ENCODE measurements around the gene TMEM200B. TPM values are rescaled to one million over a fixed set of nuclear protein-coding genes. Genes with fewer than 3 reads are reported as not detected.

Gene TMEM200B
- total and polyA plus RNA-seq, 2 donors (not counting 1 experiment from before 2014, with no cell fraction given) = not detected

GRCh38 chr1:29144178-29144577, 20.5 kb upstream of the TMEM200B start:
- TF ChIP-seq CTCF (IDR thresholded peaks at IDR 0.05) (no peak), EZH2 (IDR thresholded peaks at IDR 0.05; ENCODE audit: borderline replicate concordance, insufficient read depth, low read depth, low read length, poor library complexity, severe bottlenecking) (no peak)
- H3K36me3 ChIP-seq (replicated peaks in 1 of 2; ENCODE audit: control extremely low read depth in 1 of 2, control insufficient read depth in 1 of 2, extremely low read depth in 1 of 2, insufficient read depth in 2 of 2, low read length in 1 of 2) = peaks cover 8 to 27% of the 10 kb centered on the region in 2 experiments
- no CpG with 5 or more reads among the region's 2 CpGs for WGBS (ENCODE audit: insufficient coverage)
- DNase-seq (no peak), ATAC-seq (ENCODE audit: low read depth) (no peak)
- intact Hi-C loops (cut with micrococcal nuclease) = no loop called here
- no peaks in the 10 kb centered on the region for H3K27me3 ChIP-seq (replicated peaks in 1 of 4; ENCODE audit: control extremely low read depth in 1 of 4, control insufficient read depth in 3 of 4, insufficient read depth in 4 of 4, low read length in 3 of 4)
- no peak overlapping the region for H3K9ac ChIP-seq (ENCODE audit: low read length)
- Mint-ChIP-seq H3K4me3 (no peak overlapping the region), H3K4me1 (peaks cover 3% of the 10 kb centered on the region), H3K27me3 (no peaks in the 10 kb centered on the region), H3K27ac (no peak overlapping the region), H3K9me3 (ENCODE audit: insufficient read depth) (no peaks in the 10 kb centered on the region)
- CTCF ChIA-PET = no interaction called here
- POLR2A ChIA-PET = no interaction called here
- no peak overlapping the region for H2AFZ ChIP-seq (ENCODE audit: insufficient read depth, low read depth, low read length, poor library complexity, severe bottlenecking)
- no peaks in the 10 kb centered on the region for H3K79me2 ChIP-seq (ENCODE audit: control insufficient read depth, insufficient read depth, low read length)
- H3K4me2 ChIP-seq (replicated peaks; ENCODE audit: low read depth, low read length, poor library complexity, severe bottlenecking) = no peak overlapping the region
- no peak overlapping the region for H3K4me3 ChIP-seq (ENCODE audit: control extremely low read depth in 1 of 5, extremely low read depth in 1 of 5, insufficient read depth in 1 of 5, low read depth in 2 of 5, low read length in 4 of 5)
- no peaks in the 10 kb centered on the region for H3K4me1 ChIP-seq (ENCODE audit: control insufficient read depth in 2 of 2, insufficient read depth in 2 of 2, low read length in 2 of 2)
- H4K20me1 ChIP-seq (ENCODE audit: control insufficient read depth, insufficient read depth, low read length, poor library complexity, severe bottlenecking) = peaks cover 6% of the 10 kb centered on the region
- peaks cover 0 to 6% (median 0%) of the 10 kb centered on the region in 3 donors for H3K9me3 ChIP-seq (ENCODE audit: control extremely low read depth in 1 of 3, control insufficient read depth in 2 of 3, insufficient read depth in 1 of 3, low read length in 2 of 3)
- H3K27ac ChIP-seq (ENCODE audit: low read length in 2 of 2) = no peak overlapping the region

- no peak overlapping the region for H3K4me3 Mint-ChIP-seq
- no peak overlapping the region for H3K27ac ChIP-seq (ENCODE audit: low read length in 2 of 2)
- H4K20me1 ChIP-seq (ENCODE audit: control insufficient read depth, insufficient read depth, low read length, poor library complexity, severe bottlenecking) = no peaks in the 10 kb centered on the region
- H3K9ac ChIP-seq (ENCODE audit: low read length) = no peak overlapping the region
- no peaks in the 10 kb centered on the region for H3K79me2 ChIP-seq (ENCODE audit: control insufficient read depth, insufficient read depth, low read length)
- DNase-seq (no peak), ATAC-seq (ENCODE audit: low read depth) (no peak)
- no peaks in the 10 kb centered on the region for H3K27me3 Mint-ChIP-seq
- WGBS (ENCODE audit: insufficient coverage) = no CpG with 5 or more reads among the region's 2 CpGs
- POLR2A ChIA-PET = no interaction called here
- CTCF ChIA-PET = no interaction called here
- H3K4me1 ChIP-seq (ENCODE audit: control insufficient read depth in 2 of 2, insufficient read depth in 2 of 2, low read length in 2 of 2) = no peaks in the 10 kb centered on the region
- H3K4me1 Mint-ChIP-seq = peaks cover 3% of the 10 kb centered on the region
- intact Hi-C loops (cut with micrococcal nuclease) = no loop called here
- TF ChIP-seq CTCF (IDR thresholded peaks at IDR 0.05) (no peak), EZH2 (IDR thresholded peaks at IDR 0.05; ENCODE audit: borderline replicate concordance, insufficient read depth, low read depth, low read length, poor library complexity, severe bottlenecking) (no peak)
- no peaks in the 10 kb centered on the region for H3K27me3 ChIP-seq (replicated peaks in 1 of 4; ENCODE audit: control extremely low read depth in 1 of 4, control insufficient read depth in 3 of 4, insufficient read depth in 4 of 4, low read length in 3 of 4)
- no peak overlapping the region for H3K4me3 ChIP-seq (ENCODE audit: control extremely low read depth in 1 of 5, extremely low read depth in 1 of 5, insufficient read depth in 1 of 5, low read depth in 2 of 5, low read length in 4 of 5)
- H3K36me3 ChIP-seq (replicated peaks in 1 of 2; ENCODE audit: control extremely low read depth in 1 of 2, control insufficient read depth in 1 of 2, extremely low read depth in 1 of 2, insufficient read depth in 2 of 2, low read length in 1 of 2) = peaks cover 8 to 13% of the 10 kb centered on the region in 2 experiments
- H2AFZ ChIP-seq (ENCODE audit: insufficient read depth, low read depth, low read length, poor library complexity, severe bottlenecking) = no peak overlapping the region
- H3K9me3 ChIP-seq (ENCODE audit: control extremely low read depth in 1 of 3, control insufficient read depth in 2 of 3, insufficient read depth in 1 of 3, low read length in 2 of 3) = peaks cover 0 to 6% (median 0%) of the 10 kb centered on the region in 3 donors
- no peak overlapping the region for H3K27ac Mint-ChIP-seq
- H3K9me3 Mint-ChIP-seq (ENCODE audit: insufficient read depth) = no peaks in the 10 kb centered on the region
- no peak overlapping the region for H3K4me2 ChIP-seq (replicated peaks; ENCODE audit: low read depth, low read length, poor library complexity, severe bottlenecking)
Measured at GRCh38 chr1:29142714-29143113, 19.0 kb upstream of the TMEM200B start.

All from B cell (primary cell).